HG02840 (cell line): Measurements from ENCODE around the gene VSTM4.

ENCODE experiments used
- ATAC-seq: cut with Tn5 transposase; IDR thresholded peaks from one replicate; pipeline ENCODE4 v1.9.1; 2021; ENCODE audit warnings: mild to moderate bottlenecking, moderate library complexity, moderate number of reproducible peaks; ENCODE audit not compliant: unreplicated experiment, low FRiP score

VSTM4 gene

DNA sequence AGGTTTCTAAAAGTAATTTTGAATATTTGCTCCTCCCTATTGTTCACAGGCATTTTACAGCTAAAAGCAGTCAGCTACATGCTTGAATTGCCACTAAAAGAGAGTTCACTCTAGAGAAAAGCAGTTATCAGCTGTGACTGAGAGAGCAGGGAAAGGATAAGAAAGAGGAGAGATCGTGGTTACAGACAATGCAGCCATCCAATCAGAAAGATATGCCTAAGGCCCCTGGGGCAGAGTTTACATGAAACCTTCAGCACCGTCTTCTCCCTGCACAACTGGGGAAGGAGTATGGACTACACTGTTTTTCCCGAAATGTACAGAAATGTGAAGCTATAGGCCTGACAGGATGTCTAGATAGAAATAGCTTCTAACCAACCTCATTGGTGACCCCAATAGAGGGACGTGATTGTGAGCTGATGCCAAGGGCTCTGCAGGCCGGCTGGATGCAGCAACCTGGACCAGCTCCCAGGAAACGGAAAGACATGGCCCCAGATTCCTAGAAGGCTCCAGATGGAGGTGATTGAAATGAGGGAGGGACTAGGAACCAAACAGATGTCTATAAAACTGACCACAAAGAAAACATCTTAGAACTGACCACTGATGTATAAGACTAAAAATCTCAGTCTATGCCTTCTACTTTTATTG lies 3.2 kb upstream of the VSTM4 start:
- ATAC-seq: no peak

DNA sequence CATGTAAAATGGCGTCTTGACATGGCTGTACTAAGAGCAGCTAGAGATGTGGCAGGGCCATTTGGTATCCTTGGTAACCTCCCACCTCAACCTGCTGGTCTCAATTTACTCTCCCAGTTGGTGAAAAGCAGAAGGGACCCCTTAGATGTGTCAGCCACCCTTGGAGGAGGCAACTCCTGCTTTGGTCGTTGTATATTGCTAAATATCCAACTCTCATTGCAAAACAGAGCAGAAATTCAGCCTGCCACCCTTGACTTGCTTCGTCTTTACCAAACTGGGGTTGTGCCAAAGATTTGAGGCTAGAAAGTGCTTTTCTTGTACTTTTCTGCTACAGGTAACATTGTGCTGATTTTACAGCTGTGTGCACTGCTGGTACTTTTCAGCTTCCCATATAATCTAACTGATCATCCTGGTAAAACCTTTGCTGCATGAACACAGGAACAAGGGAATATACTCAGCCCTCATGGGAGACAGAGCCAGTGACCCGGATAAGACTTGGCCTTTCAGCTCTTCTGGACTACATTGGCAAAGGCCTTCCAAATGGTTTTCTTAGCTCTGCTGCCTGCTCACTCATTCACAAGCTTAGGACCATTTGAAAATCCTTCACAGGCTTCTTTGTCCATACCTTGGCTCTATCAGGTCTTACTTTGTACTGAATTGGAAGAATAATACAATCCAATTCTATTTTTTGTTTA lies 2.2 kb upstream of the VSTM4 start:
- ATAC-seq: no peak

- ATAC-seq: no peak
Observed at GRCh38 chr10:49116509-49117375, 1.4 kb upstream of the VSTM4 start.

DNA sequence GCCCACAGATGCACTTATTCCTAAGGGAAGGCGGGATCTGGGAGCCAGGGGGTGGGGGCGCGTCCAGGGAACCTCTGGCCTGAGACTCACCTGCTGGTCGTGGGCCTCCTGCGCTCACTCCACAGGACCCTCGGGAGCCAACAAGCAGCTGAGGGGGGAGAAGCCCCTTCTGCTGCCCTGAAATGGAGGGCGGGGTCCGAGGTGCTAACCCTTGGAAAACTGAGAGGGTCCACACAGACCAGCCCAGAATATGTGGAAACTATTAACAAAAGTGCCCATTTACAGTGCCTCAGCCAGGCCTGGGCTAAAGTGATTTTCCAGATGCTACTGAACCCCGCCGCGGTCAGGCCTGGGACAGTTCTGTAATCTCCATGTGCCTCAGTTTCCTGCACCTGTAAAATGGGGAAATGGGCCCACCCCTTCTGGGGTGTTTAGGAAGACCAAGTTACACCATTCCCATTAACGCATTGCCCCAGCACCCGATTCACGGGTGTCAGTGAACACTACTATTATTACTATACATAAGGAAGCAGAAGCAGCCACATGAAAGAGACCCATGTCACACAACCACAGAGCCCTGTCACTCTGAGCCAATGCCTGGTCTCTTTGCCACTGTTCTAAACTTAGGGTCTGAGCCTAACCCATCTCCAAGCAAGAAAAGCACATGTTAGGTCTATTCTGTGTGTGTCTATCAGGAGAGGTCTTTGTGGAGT lies 630 bp upstream of the VSTM4 start:
- no peak for ATAC-seq

- no peak for ATAC-seq
Observed at GRCh38 chr10:49114718-49115014, 656 bp downstream of the VSTM4 start.

GRCh38 chr10:49113741-49114141 lies 1.6 kb downstream of the VSTM4 start:
- ATAC-seq: no peak

- ATAC-seq: no peak
Observed at GRCh38 chr10:49112851-49113250, 2.5 kb downstream of the VSTM4 start.

DNA sequence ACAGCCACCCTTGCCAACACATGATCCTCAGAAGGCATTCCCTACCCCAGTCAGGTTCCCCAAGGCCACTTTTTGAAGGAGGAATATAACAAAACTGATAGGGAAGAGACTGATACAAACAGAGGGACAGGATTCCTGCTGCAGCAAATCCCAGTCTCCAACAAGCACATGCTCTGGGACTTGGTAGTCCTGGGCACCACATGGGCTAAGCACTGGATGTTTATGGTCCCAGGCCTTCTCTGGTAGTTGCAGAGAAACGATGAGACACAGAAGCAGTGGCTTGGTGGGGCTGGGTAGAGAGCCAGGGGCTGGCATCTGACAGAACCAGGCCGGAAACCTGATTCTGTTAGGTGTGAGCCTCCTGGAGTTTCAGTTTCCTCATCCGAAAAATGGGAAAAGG lies 3.2 kb downstream of the VSTM4 start:
- ATAC-seq: no peak

- no peak for ATAC-seq
Observed at GRCh38 chr10:49111320-49111698, 4.0 kb downstream of the VSTM4 start.

DNA sequence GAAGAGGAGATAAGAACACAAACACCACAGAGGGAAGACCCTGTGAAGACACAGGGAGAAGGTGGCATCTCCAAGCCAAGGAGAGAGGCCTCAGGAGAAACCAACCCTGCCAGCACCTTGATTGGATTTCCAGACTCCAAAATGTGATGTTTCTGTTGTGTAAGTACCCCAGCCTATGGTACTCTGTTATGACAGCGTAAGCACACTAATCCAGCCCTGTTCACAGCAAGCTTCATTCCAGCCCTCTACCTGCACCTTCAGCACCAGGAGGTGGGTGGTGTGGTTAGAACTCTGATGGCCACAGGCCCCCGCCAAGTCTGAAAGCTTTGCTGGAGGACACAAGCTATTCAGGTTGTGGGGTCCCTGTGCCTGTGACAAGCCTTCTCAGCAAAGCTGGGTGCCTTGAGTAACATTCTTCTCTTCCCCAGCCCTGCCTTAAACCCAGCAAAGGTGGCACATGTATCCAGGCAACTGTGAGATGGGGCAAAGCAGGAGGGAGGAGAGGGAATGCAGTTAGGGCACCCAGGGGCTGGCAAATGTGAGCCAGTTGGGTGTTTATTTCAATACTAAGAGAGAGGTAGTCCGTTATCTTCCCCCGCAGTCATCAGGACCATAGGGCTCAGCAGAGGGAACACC lies 4.5 kb downstream of the VSTM4 start:
- ATAC-seq: no peak

DNA sequence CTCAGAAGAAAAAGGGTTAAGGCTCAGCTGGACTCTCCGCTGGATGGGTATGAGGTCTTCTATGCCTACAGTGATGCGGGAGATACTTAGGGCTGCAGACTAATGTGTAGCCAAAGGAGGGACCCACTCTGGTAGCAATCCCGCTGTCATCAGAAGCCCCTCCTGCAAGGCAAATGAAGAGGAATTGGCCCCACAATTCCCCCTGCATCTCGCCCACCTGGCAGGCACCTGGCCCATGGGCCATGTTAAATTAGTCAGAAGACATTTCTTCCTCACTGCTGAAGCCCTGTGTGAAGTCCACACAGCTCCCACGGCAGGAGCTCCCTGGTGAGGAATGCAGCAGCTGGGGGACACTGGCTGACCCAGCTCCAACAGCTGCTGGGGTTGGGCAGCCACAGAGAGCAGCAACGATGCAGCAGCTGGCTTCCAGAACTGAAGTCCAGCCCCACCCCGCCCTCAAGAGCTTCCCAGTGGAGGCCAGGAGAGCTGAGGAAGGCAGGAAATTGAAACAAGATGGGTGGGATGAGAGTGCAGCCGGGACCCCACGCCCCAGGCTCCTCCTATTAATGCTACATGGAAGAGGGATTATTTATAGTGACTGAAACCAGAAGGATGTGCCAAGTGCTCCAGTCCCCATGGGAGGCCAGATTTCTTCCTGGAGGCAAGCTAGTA lies 5.5 kb downstream of the VSTM4 start:
- ATAC-seq: no peak

DNA sequence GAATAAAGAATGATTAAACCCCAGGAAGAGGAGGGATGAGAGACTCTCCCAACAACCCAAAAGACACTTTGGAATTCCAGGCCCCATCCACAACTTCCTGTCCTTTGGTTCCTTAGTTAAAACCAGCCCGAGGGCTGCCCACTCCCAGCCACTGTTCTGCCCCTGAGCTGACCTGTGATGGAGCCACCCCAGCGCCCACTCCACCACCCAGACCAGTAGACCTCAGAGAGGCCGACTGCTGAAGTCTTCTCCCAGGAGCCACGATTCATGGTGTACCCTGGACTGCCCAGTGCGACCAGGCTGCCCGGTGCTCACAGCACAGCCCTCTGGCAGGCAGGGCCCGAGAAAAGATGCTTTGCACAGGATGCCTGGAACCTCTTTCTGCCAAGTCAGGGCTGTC lies 6.7 kb downstream of the VSTM4 start:
- no peak for ATAC-seq

- no peak for ATAC-seq
Observed at GRCh38 chr10:49107887-49108267, 7.4 kb downstream of the VSTM4 start.

DNA sequence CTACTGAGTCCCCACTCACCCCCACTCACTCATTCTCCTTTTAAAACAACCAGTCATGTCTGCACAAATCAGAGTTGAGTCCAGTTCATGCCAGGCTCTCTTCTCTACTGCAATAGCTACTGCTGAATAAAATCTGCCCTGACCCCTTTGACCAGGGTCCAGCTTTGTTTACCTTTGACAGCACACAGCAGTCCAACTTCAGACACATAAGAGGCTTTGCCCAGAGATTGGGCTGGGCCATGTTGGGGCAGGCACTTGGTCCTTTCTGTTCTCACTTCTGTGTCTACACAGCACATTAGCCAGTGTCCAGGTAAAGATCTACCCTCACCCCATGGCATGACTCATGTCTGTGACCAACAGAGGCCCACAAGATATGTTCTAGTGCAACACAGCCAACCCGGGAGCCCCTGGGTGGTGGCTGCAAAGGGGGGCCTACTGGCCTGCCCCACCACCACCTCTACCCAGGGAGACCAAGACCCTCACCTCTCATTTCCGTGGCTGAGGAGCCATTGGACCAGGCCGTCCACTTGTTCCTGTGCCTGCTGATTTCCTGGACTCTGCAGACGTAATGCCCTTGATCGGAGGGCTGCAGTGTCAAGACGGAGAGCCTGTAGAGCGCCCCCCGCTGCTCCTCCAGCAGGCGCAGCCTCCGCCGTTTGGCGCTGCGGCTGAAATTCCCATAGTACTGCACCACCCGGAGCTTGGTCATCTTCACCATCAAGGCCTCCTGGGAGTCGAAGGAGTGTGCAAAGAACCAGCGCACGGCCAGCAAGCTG lies 8.0 kb downstream of the VSTM4 start:
- ATAC-seq: no peak

GRCh38 chr10:49106451-49106850 lies 8.9 kb downstream of the VSTM4 start:
- no peak for ATAC-seq

DNA sequence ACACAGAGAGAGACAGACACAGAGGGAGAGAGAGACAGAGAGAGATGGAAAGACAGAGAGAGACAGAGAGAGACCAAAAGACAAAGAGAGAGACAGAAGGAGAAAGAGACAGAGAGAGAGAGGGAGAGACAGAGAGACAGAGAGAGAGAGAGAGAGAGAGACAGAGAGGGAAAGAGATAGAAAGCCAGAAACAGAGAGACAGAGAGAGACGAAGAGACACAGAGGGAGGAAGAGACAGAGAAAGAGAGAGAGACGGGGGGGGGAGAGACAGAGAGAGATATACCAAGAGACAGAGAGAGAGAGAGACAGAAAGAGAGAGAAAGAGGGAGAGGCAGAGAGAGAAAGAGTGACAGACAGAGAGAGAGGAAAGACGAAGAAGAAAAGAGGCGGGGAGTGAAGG lies 10.2 kb downstream of the VSTM4 start:
- ATAC-seq: no peak

GRCh38 chr10:49104323-49104722 lies 11.0 kb downstream of the VSTM4 start:
- ATAC-seq: no peak

DNA sequence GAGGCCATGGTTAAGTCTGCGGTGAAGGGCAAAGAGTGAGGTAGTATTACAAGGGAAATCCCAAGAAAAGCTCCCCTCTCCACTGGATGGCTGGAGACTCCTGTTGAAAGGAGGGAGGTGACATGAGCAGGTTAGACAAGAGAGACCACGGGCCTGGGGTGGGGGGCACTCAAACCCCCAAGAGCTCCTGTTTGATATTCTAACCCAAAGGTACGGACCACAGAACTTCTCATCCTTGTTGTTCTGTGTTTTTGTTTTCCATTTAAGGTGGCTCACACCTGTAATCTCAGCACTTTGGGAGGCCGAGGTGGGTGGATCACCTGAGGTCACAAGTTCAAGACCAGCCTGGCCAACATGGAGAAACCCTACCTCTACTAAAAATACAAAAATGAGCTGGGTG lies 11.6 kb downstream of the VSTM4 start:
- no peak for ATAC-seq

- ATAC-seq: no peak
Observed at GRCh38 chr10:49099046-49099445, 16.3 kb downstream of the VSTM4 start.
